Stomach (tissue), 4 donors: ENCODE data around the gene RXRA.

Experiments
- CTCF ChIP-seq, 7 experiments: fragments of 450-650 bp in 4 of 7; fragments of 200-600 bp in 3 of 7; sonication (generic) in 3 of 7; IDR thresholded peaks; one replicate each; pipeline ENCODE4 v1.5.1; 2016 to 2019; ENCODE audit warnings: antibody characterized with exemption in 7 of 7, control low read depth in 2 of 7, mild to moderate bottlenecking in 1 of 7
- EP300 ChIP-seq: sonication (generic); formaldehyde crosslinking; IDR thresholded peaks from one replicate; pipeline ENCODE4 v1.6.1; 2017; ENCODE audit warnings: antibody characterized with exemption
- POLR2A ChIP-seq, 4 donors: fragments of 450-650 bp; IDR thresholded peaks; one replicate each; pipeline ENCODE4 v1.6.1; 2016; ENCODE audit warnings: antibody characterized with exemption in 4 of 4, control low read depth in 2 of 4, mild to moderate bottlenecking in 1 of 4, moderate library complexity in 1 of 4
- POLR2AphosphoS5 ChIP-seq, 3 donors: sonication (generic); formaldehyde crosslinking; IDR thresholded peaks; one replicate each; pipeline ENCODE4 v1.6.1; 2016; ENCODE audit warnings: antibody characterized with exemption in 3 of 3

DNA sequence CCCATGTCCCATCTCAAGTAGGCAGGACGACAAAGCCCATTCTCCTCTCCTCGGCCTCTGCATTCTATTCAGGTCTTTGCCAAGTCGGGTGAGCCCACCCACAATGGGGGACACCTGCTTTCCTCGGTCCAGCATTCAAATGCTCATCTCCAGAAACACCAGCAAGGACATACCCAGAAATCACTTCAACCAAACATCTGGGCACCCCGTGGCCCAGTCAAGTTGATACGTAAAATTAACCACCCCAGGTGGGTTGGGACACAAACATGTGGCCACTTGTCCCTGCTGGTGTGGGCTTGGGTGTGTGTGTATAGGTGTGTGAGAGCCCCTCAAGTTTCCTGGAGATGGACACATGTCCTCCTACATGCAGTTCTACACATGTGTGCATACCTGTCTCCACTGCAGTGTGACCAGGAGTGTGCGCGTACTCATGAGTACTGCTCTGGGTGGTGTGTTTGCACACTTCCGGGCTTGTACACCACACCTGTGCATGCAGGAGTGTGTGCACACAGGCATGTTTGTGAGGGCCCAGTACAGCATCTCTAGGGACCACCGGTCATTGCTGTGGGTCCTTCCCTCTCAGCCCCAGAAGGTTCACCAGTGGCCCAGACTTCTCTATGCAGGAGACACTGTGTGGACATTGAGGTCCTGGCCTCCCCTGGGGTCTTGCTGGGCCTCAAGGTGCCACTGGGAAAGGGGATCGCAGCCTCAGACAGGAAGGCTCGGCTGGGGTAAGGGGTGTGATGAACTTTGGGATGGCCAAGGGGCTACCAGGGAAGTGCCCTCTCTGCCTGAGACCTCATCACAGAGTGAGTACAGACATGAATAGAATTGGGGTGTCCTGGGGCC, 35.4 kb upstream of the RXRA start:
- TF ChIP-seq CTCF (IDR thresholded peaks at IDR 0.05) (no peak), POLR2A (IDR thresholded peaks at IDR 0.05) (no peak), EP300 (no peak), POLR2AphosphoS5 (IDR thresholded peaks at IDR 0.05) (no peak)
